Smooth muscle cell (in vitro differentiated cells): ENCODE measurements around the gene YTHDF1. TPM values are rescaled to one million over a fixed set of nuclear protein-coding genes. Genes with fewer than 3 reads are reported as not detected.

Source experiments
- DNase-seq: peaks from one replicate; lab custom pipeline; 2025; ENCODE audit not compliant: unreplicated experiment; lab: John Stamatoyannopoulos, UW
- H2AFZ ChIP-seq: fragments of 200-600 bp; sonication (generic); 2 replicates; pipeline ENCODE4 v1.6.0; 2016; ENCODE audit warnings: antibody characterized with exemption, low read depth, mild to moderate bottlenecking
- H3F3A ChIP-seq: fragments of 200-600 bp; sonication (generic); 2 replicates; pipeline ENCODE4 v1.6.0; 2017; ENCODE audit warnings: antibody characterized with exemption, low read depth
- H3K27ac ChIP-seq: fragments of 200-600 bp; sonication (generic); 2 replicates; pipeline ENCODE4 v1.5.1; 2016; ENCODE audit warnings: low read depth, mild to moderate bottlenecking
- H3K27me3 ChIP-seq: fragments of 200-600 bp; sonication (generic); 2 replicates; pipeline ENCODE4 v1.6.1; 2016; ENCODE audit warnings: low read depth, mild to moderate bottlenecking
- H3K36me3 ChIP-seq: fragments of 200-600 bp; sonication (generic); 2 replicates; pipeline ENCODE4 v1.5.1; 2016; ENCODE audit warnings: low read depth
- H3K4me1 ChIP-seq: fragments of 200-600 bp; sonication (generic); 2 replicates; pipeline ENCODE4 v1.5.1; 2016; ENCODE audit warnings: low read depth
- H3K4me2 ChIP-seq: fragments of 200-600 bp; sonication (generic); 2 replicates; pipeline ENCODE4 v1.6.0; 2016; ENCODE audit warnings: mild to moderate bottlenecking
- H3K4me3 ChIP-seq: fragments of 200-600 bp; sonication (generic); 2 replicates; pipeline ENCODE4 v1.5.1; 2016; ENCODE audit warnings: mild to moderate bottlenecking
- H3K79me2 ChIP-seq: fragments of 200-600 bp; sonication (generic); 2 replicates; pipeline ENCODE4 v1.6.0; 2016; ENCODE audit warnings: low read depth, mild to moderate bottlenecking
- H3K9ac ChIP-seq: fragments of 200-600 bp; sonication (generic); 2 replicates; pipeline ENCODE4 v1.6.0; 2016; ENCODE audit warnings: low read depth
- H3K9me3 ChIP-seq: fragments of 200-600 bp; sonication (generic); replicated peaks from 2 replicates; pipeline ENCODE4 v1.5.1; 2016; ENCODE audit warnings: low read depth
- H4K20me1 ChIP-seq: fragments of 200-600 bp; sonication (generic); 2 replicates; pipeline ENCODE4 v1.6.0; 2016; ENCODE audit warnings: low read depth
- CTCF ChIP-seq: fragments of 200-600 bp; sonication (generic); IDR thresholded peaks from 2 replicates; pipeline ENCODE4 v1.5.1; 2017; ENCODE audit warnings: borderline replicate concordance, mild to moderate bottlenecking, antibody characterized with exemption; ENCODE audit not compliant: insufficient read depth, poor library complexity, severe bottlenecking
- WGBS: methylation state at CpG from one replicate; pipeline ENCODE4 v1.1.7; 2016; ENCODE audit warnings: low lambda C conversion rate; 5-methylcytosine and 5-hydroxymethylcytosine counted together
- polyA plus RNA-seq: library from polyadenylated mRNA; unstranded; fragments of >200 nt; fragmentation: Nextera tagmentation; extraction: Ambion mirVana; gene quantifications from 2 replicates; pipeline ENCODE4 v1.2.1, GENCODE V29; 2016
- total RNA-seq: library from RNA; depleted of rRNA; stranded (reverse); fragments of >200 nt; gene quantifications from 2 replicates; pipeline ENCODE4 v1.2.3, GENCODE V29; 2014

Gene YTHDF1
- total and polyA plus RNA-seq, 2 experiments from 2014 or later, result 28.2 to 35.8 TPM

GRCh38 chr20:63243604-63244247 lies 27.8 kb upstream of the YTHDF1 start:
- 93% methylated on average over 25 of the region's 25 CpGs for WGBS
- no peak for TF ChIP-seq CTCF

GRCh38 chr20:63242736-63243135 lies 26.8 kb upstream of the YTHDF1 start:
- Histone ChIP-seq H3K9ac (no peak overlapping the region), H3K79me2 (no peaks in the 10 kb centered on the region), H3K36me3 (no peaks in the 10 kb centered on the region), H3K4me3 (no peak overlapping the region), H3K4me1 (no peaks in the 10 kb centered on the region), H3K4me2 (no peak overlapping the region), H2AFZ (no peak overlapping the region), H3K27ac (no peak overlapping the region), H3F3A (no peaks in the 10 kb centered on the region), H3K27me3 (no peaks in the 10 kb centered on the region), H3K9me3 (no peaks in the 10 kb centered on the region), H4K20me1 (no peaks in the 10 kb centered on the region)
- TF ChIP-seq CTCF, result no peak
- WGBS, result 95% methylated on average over 20 of the region's 21 CpGs
- DNase-seq, result no peak

More at GRCh38 chr20:63243604-63244247, 27.8 kb upstream of the YTHDF1 start:
- H3K27ac ChIP-seq, result no peak overlapping the region
- H3K4me3 ChIP-seq, result no peak overlapping the region
- DNase-seq, result no peak
- H3F3A ChIP-seq, result no peaks in the 10 kb centered on the region
- H3K9ac ChIP-seq, result no peak overlapping the region
- no peaks in the 10 kb centered on the region for H3K9me3 ChIP-seq
- no peak overlapping the region for H3K4me2 ChIP-seq
- H4K20me1 ChIP-seq, result no peaks in the 10 kb centered on the region
- no peaks in the 10 kb centered on the region for H3K36me3 ChIP-seq
- no peaks in the 10 kb centered on the region for H3K27me3 ChIP-seq
- H2AFZ ChIP-seq, result no peak overlapping the region
- no peaks in the 10 kb centered on the region for H3K4me1 ChIP-seq
- H3K79me2 ChIP-seq, result no peaks in the 10 kb centered on the region

GRCh38 chr20:63241272-63241671 lies 25.3 kb upstream of the YTHDF1 start:
- Histone ChIP-seq H3K4me1 (peaks cover 3% of the 10 kb centered on the region), H3K9me3 (no peaks in the 10 kb centered on the region), H3F3A (no peaks in the 10 kb centered on the region), H3K79me2 (no peaks in the 10 kb centered on the region), H3K4me2 (no peak overlapping the region), H3K4me3 (no peak overlapping the region), H4K20me1 (no peaks in the 10 kb centered on the region), H3K36me3 (no peaks in the 10 kb centered on the region), H3K27me3 (no peaks in the 10 kb centered on the region), H2AFZ (no peak overlapping the region), H3K27ac (no peak overlapping the region), H3K9ac (no peak overlapping the region)
- WGBS, result 91% methylated on average over 10 of the region's 11 CpGs
- no peak for TF ChIP-seq CTCF
- no peak for DNase-seq

- H3K36me3 ChIP-seq, result no peaks in the 10 kb centered on the region
- no peak for TF ChIP-seq CTCF
- WGBS, result 87% methylated on average over 11 of the region's 11 CpGs
- no peak overlapping the region for H3K27ac ChIP-seq
- peaks cover 13% of the 10 kb centered on the region for H3K4me1 ChIP-seq
- H3K79me2 ChIP-seq, result no peaks in the 10 kb centered on the region
- H3F3A ChIP-seq, result no peaks in the 10 kb centered on the region
- H3K4me2 ChIP-seq, result no peak overlapping the region
- no peak overlapping the region for H3K9ac ChIP-seq
- no peaks in the 10 kb centered on the region for H3K9me3 ChIP-seq
- no peak for DNase-seq
- no peak overlapping the region for H2AFZ ChIP-seq
- H3K4me3 ChIP-seq, result no peak overlapping the region
- H3K27me3 ChIP-seq, result no peaks in the 10 kb centered on the region
- H4K20me1 ChIP-seq, result no peaks in the 10 kb centered on the region
These were observed 24.1 kb upstream of the YTHDF1 start for GRCh38 chr20:63240004-63240403.
